IMR-90 (cell line): ENCODE data around the gene CCDC71. TPM values are rescaled to one million over a fixed set of nuclear protein-coding genes. Genes with fewer than 3 reads are reported as not detected.
A peak's percentile ranks its signal among the peaks of the same experiment; 100 is the strongest.

ENCODE experiments used
- ATAC-seq: fragments of 200-7000 bp; cut with Tn5 transposase; 2 replicates; pipeline ENCODE4 v1.9.1; 2020; ENCODE audit warnings: low read depth, mild to moderate bottlenecking, moderate library complexity
- BruUV-seq: library from RNA; stranded (reverse); fragments of 400-500 nt; replicated peaks from 2 replicates; lab custom pipeline; 2021; lab: Mats Ljungman, UMichigan
- CTCF ChIA-PET: fragments of 300-600 bp; formaldehyde crosslinking; extraction: SDS; loops from one replicate; lab custom pipeline; 2021; ENCODE audit warnings: antibody characterized with exemption; lab: Yijun Ruan, JAX
- POLR2A ChIA-PET: fragments of 300-600 bp; sonication (Branson Sonifier 250); formaldehyde crosslinking; loops from one replicate; lab custom pipeline; 2022; ENCODE audit warnings: antibody characterized with exemption; ENCODE audit not compliant: unreplicated experiment; lab: Charles Lee
- DNase-seq: peaks from one replicate; pipeline ENCODE4 v3.0.0; 2013
- H2AFZ ChIP-seq: replicated peaks from 2 replicates; pipeline ENCODE3; 2013; ENCODE audit warnings: low read length, mild to moderate bottlenecking; ENCODE audit not compliant: poor library complexity
- H2AK5ac ChIP-seq: 2 replicates; pipeline ENCODE4 v1.6.1; 2013; ENCODE audit warnings: low read depth, low read length, inconsistent platforms
- H2AK9ac ChIP-seq: replicated peaks from 2 replicates; pipeline ENCODE3; 2013; ENCODE audit warnings: mild to moderate bottlenecking, low read depth, low read length, moderate library complexity; ENCODE audit not compliant: poor library complexity
- H2BK120ac ChIP-seq: 2 replicates; pipeline ENCODE4 v1.6.1; 2013; ENCODE audit warnings: low read depth, low read length, inconsistent platforms
- H2BK15ac ChIP-seq: 3 replicates; pipeline ENCODE4 v1.6.1; 2013; ENCODE audit warnings: low read depth, low read length, inconsistent platforms
- H2BK20ac ChIP-seq: 2 replicates; pipeline ENCODE4 v1.6.1; 2013; ENCODE audit warnings: low read depth, mild to moderate bottlenecking, inconsistent platforms, low read length, moderate library complexity
- H2BK5ac ChIP-seq: 2 replicates; pipeline ENCODE4 v1.6.1; 2013; ENCODE audit warnings: mild to moderate bottlenecking, low read depth, low read length, inconsistent platforms; ENCODE audit not compliant: poor library complexity, severe bottlenecking
- H3K14ac ChIP-seq: replicated peaks from 2 replicates; pipeline ENCODE4 v1.6.1; 2013; ENCODE audit warnings: low read depth, low read length, inconsistent platforms
- H3K18ac ChIP-seq: 2 replicates; pipeline ENCODE4 v1.6.1; 2013; ENCODE audit warnings: low read depth, low read length, control low read depth
- H3K23ac ChIP-seq: 2 replicates; pipeline ENCODE4 v1.6.1; 2013; ENCODE audit warnings: low read depth, low read length, inconsistent platforms
- H3K27ac ChIP-seq: 2 replicates; pipeline ENCODE4 v1.5.1; 2013; ENCODE audit warnings: mild to moderate bottlenecking, control low read depth, low read length; ENCODE audit not compliant: insufficient read depth
- H3K27me3 ChIP-seq: 2 replicates; pipeline ENCODE4 v1.6.1; 2013; ENCODE audit warnings: low read length; ENCODE audit not compliant: control insufficient read depth, insufficient read depth
- H3K36me3 ChIP-seq: 2 replicates; pipeline ENCODE4 v1.6.1; 2013; ENCODE audit warnings: low read length, mixed read lengths; ENCODE audit not compliant: control insufficient read depth, insufficient read depth
- H3K4ac ChIP-seq: 2 replicates; pipeline ENCODE4 v1.6.1; 2013; ENCODE audit warnings: low read depth, low read length, inconsistent platforms
- H3K4me1 ChIP-seq: 2 replicates; pipeline ENCODE4 v1.6.1; 2013; ENCODE audit warnings: low read length, mixed read lengths; ENCODE audit not compliant: control insufficient read depth, insufficient read depth
- H3K4me2 ChIP-seq: 2 replicates; pipeline ENCODE4 v1.6.1; 2013; ENCODE audit warnings: low read depth, mild to moderate bottlenecking, control low read depth, low read length, moderate library complexity
- H3K4me3 ChIP-seq: 2 replicates; pipeline ENCODE4 v1.5.1; 2013; ENCODE audit warnings: low read depth, mild to moderate bottlenecking, control low read depth, low read length, moderate library complexity; ENCODE audit not compliant: insufficient read depth
- H3K56ac ChIP-seq: 2 replicates; pipeline ENCODE4 v1.6.1; 2013; ENCODE audit warnings: low read length, inconsistent platforms; ENCODE audit not compliant: insufficient read depth; ENCODE audit errors: extremely low read depth
- H3K79me1 ChIP-seq, 2 experiments: 2 replicates each; pipeline ENCODE4 v1.6.1; 2013; ENCODE audit warnings: low read length in 2 of 2, inconsistent platforms in 1 of 2, low read depth in 1 of 2
- H3K9ac ChIP-seq: 2 replicates; pipeline ENCODE4 v1.6.1; 2013; ENCODE audit warnings: low read depth, low read length, control low read depth
- H3K9me1 ChIP-seq: 2 replicates; pipeline ENCODE4 v1.6.1; 2013; ENCODE audit warnings: low read length, inconsistent platforms; ENCODE audit not compliant: insufficient read depth
- H3K9me3 ChIP-seq: 2 replicates; pipeline ENCODE4 v1.6.1; 2013; ENCODE audit warnings: low read length; ENCODE audit not compliant: control insufficient read depth, insufficient read depth
- H4K20me1 ChIP-seq: 2 replicates; pipeline ENCODE4 v1.6.1; 2013; ENCODE audit warnings: low read length, inconsistent platforms; ENCODE audit not compliant: insufficient read depth
- H4K5ac ChIP-seq: 2 replicates; pipeline ENCODE4 v1.6.1; 2013; ENCODE audit warnings: mild to moderate bottlenecking, low read depth, low read length, control low read depth
- H4K8ac ChIP-seq, 2 experiments: 2 replicates each; pipeline ENCODE4 v1.6.1; 2013; ENCODE audit warnings: low read depth in 2 of 2, low read length in 2 of 2, control low read depth in 1 of 2, inconsistent platforms in 1 of 2
- H4K91ac ChIP-seq: 2 replicates; pipeline ENCODE4 v1.6.1; 2013; ENCODE audit warnings: low read depth, low read length, inconsistent platforms; ENCODE audit not compliant: insufficient read depth
- BHLHE40 ChIP-seq: fragments of 150-350 bp; IDR thresholded peaks from 2 replicates; pipeline ENCODE4 v1.6.1; 2016; ENCODE audit warnings: mild to moderate bottlenecking, low read depth, low read length
- CEBPB ChIP-seq: IDR thresholded peaks from 2 replicates; pipeline ENCODE4 v1.6.1; 2012; ENCODE audit warnings: low read depth, low read length, improper control_type of control experiment
- CHD1 ChIP-seq: IDR thresholded peaks from 2 replicates; pipeline ENCODE4 v1.6.1; 2012; ENCODE audit warnings: low read depth, low read length, improper control_type of control experiment
- CTCF ChIP-seq: conservative IDR thresholded peaks from 2 replicates; pipeline ENCODE4 v1.5.1; 2012; ENCODE audit warnings: mild to moderate bottlenecking, low read depth, low read length, improper control_type of control experiment
- ELK1 ChIP-seq: fragments of 150-350 bp; IDR thresholded peaks from 2 replicates; pipeline ENCODE4 v1.6.1; 2016; ENCODE audit warnings: low read depth, mild to moderate bottlenecking, low read length, moderate library complexity, borderline replicate concordance
- FOS ChIP-seq: fragments of 150-350 bp; IDR thresholded peaks from 2 replicates; pipeline ENCODE4 v1.6.1; 2016; ENCODE audit warnings: low read depth, low read length
- MAFK ChIP-seq: IDR thresholded peaks from 2 replicates; pipeline ENCODE4 v1.6.1; 2012; ENCODE audit warnings: low read depth, low read length, improper control_type of control experiment
- MAZ ChIP-seq: IDR thresholded peaks from 2 replicates; pipeline ENCODE4 v1.6.1; 2012; ENCODE audit warnings: low read depth, mild to moderate bottlenecking, low read length, improper control_type of control experiment, moderate library complexity, borderline replicate concordance
- MXI1 ChIP-seq: IDR thresholded peaks from 2 replicates; pipeline ENCODE4 v1.6.1; 2012; ENCODE audit warnings: low read depth, mild to moderate bottlenecking, low read length, moderate library complexity, borderline replicate concordance
- NFE2L2 ChIP-seq: fragments of 150-350 bp; IDR thresholded peaks from 2 replicates; pipeline ENCODE4 v1.6.1; 2016; ENCODE audit warnings: low read depth, mild to moderate bottlenecking, low read length
- POLR2A ChIP-seq: IDR thresholded peaks from 2 replicates; pipeline ENCODE4 v1.6.1; 2012; ENCODE audit warnings: mild to moderate bottlenecking, low read depth, low read length
- RAD21 ChIP-seq: IDR thresholded peaks from 2 replicates; pipeline ENCODE4 v1.6.1; 2012; ENCODE audit warnings: low read length, improper control_type of control experiment
- RCOR1 ChIP-seq: IDR thresholded peaks from 2 replicates; pipeline ENCODE4 v1.6.1; 2012; ENCODE audit warnings: mild to moderate bottlenecking, low read length, improper control_type of control experiment; ENCODE audit not compliant: insufficient replicate concordance
- RFX5 ChIP-seq: IDR thresholded peaks from 2 replicates; pipeline ENCODE4 v1.8.0; 2012; ENCODE audit warnings: low read depth, mild to moderate bottlenecking, low read length, moderate library complexity
- SMC3 ChIP-seq: fragments of 150-350 bp; IDR thresholded peaks from 2 replicates; pipeline ENCODE4 v1.6.1; 2016; ENCODE audit warnings: low read depth, mild to moderate bottlenecking, antibody characterized with exemption, low read length, moderate library complexity
- USF2 ChIP-seq: fragments of 150-350 bp; IDR thresholded peaks from 2 replicates; pipeline ENCODE4 v1.6.1; 2017; ENCODE audit warnings: mild to moderate bottlenecking, antibody characterized with exemption, low read length, low read depth
- WGBS, 2 experiments: methylation state at CpG; one replicate each; pipeline versions ENCODE4 v1.1.5 to v1.1.7; 2013; ENCODE audit warnings: missing lambda C conversion rate in 2 of 2; ENCODE audit not compliant: insufficient read length in 1 of 2; ENCODE audit errors: extremely low coverage in 2 of 2; 5-methylcytosine and 5-hydroxymethylcytosine counted together
- dilution Hi-C: fragments of 300-500 bp; cut with HindIII; formaldehyde crosslinking; loops from one replicate; pipeline ENCODE4 v1.14.3; 2018; ENCODE audit warnings: low sequenced_read_pairs; ENCODE audit not compliant: unreplicated experiment
- in situ Hi-C: fragments of 300-500 bp; cut with MboI; formaldehyde crosslinking; loops from 3 replicates; pipeline ENCODE4 v1.14.3; 2019; ENCODE audit warnings: low sequenced_read_pairs, inconsistent platforms, mixed read lengths
- intact Hi-C: fragments of 100-400 bp; cut with micrococcal nuclease; formaldehyde crosslinking; loops from 2 replicates; pipeline ENCODE4 v1.10.0; 2022
- polyA plus RNA-seq, 3 experiments: library from polyadenylated mRNA; depleted of rRNA; stranded (reverse); fragments of >200 nt; gene quantifications; 2 replicates each; pipeline ENCODE4 v1.2.3, GENCODE V29; 2012; ENCODE audit warnings: low replicate concordance in 1 of 3
- total RNA-seq: library from RNA; depleted of rRNA; stranded (reverse); fragments of >200 nt; gene quantifications from 2 replicates; pipeline ENCODE4 v1.2.3, GENCODE V29; 2012

CCDC71 gene
- total and polyA plus RNA-seq, 2 of the 4 experiments (the other 2 are of a cell fraction), result 29.4 to 35.9 TPM

GRCh38 chr3:49173792-49174170, 7.7 kb upstream of the CCDC71 start:
- BruUV-seq, result no TSS peak
- H3K23ac ChIP-seq, result no peak overlapping the region
- H3K4ac ChIP-seq, result no peak overlapping the region
- ChIA-PET POLR2A (no interaction called here), CTCF (interaction anchor here (0.5 kb wide), 1 partner anchor 458 kb away, joined by 8 read pairs; no protein-coding TSS in a partner anchor)
- peak overlapping the region; percentile 13; the same call in 1 of the 2 replicates for H3K9ac ChIP-seq
- H2BK5ac ChIP-seq, result no peak overlapping the region
- no peaks in the 10 kb centered on the region for H4K20me1 ChIP-seq
- H4K5ac ChIP-seq, result no peak overlapping the region
- no peak overlapping the region; the same call in 1 of the 2 replicates for H3K4me2 ChIP-seq
- H3K18ac ChIP-seq, result no peak overlapping the region
- in situ Hi-C loops, result loop anchor here (25.0 kb wide), 1 partner anchor 264 kb away; the partner anchor contains the start of gene NICN1
- H4K91ac ChIP-seq, result no peak overlapping the region
- H3K27ac ChIP-seq, result 0 out of 2 replicates have a peak overlapping the region, but pooled peaks have one; percentile 14
- no peak overlapping the region for H3K56ac ChIP-seq
- peak overlapping the region; percentile 36; the same call in 1 of the 2 replicates for H2AK5ac ChIP-seq
- H2BK15ac ChIP-seq, result no peak overlapping the region
- DNase-seq, result no peak
- H2AK9ac ChIP-seq, result no peak overlapping the region
- H3K9me3 ChIP-seq, result no peaks in the 10 kb centered on the region
- peaks cover 17% of the 10 kb centered on the region; the same call in 1 of the 2 replicates for H3K36me3 ChIP-seq
- H3K27me3 ChIP-seq, result no peaks in the 10 kb centered on the region
- TF ChIP-seq CEBPB (no peak), SMC3 (no peak), MAZ (no peak), NFE2L2 (no peak), MAFK (no peak), CTCF (no peak), ELK1 (no peak), RFX5 (no peak), MXI1 (no peak), BHLHE40 (no peak), FOS (no peak), USF2 (no peak), RAD21 (no peak), POLR2A (no peak), CHD1 (no peak), RCOR1 (no peak)
- H2BK20ac ChIP-seq, result no peak overlapping the region
- H4K8ac ChIP-seq, result peak overlapping the region in 1 of 2 experiments; percentile 48; a peak in 1 of 4 replicates
- dilution Hi-C loops, result no loop called here
- H3K79me1 ChIP-seq, result peaks cover 12 to 41% of the 10 kb centered on the region in 2 experiments; a peak in 3 of 4 replicates
- ATAC-seq, result no peak
- peaks cover 24% of the 10 kb centered on the region for H3K9me1 ChIP-seq
- H3K4me1 ChIP-seq, result peaks cover 23% of the 10 kb centered on the region
- H2BK120ac ChIP-seq, result no peak overlapping the region
- H3K4me3 ChIP-seq, result no peak overlapping the region
- intact Hi-C loops, result loop anchor here (5.0 kb wide), 1 partner anchor 124 kb away; no protein-coding TSS in a partner anchor
- WGBS, 2 experiments, result no CpG with 5 or more reads among the region's 4 CpGs
- H3K14ac ChIP-seq, result no peak overlapping the region
- H2AFZ ChIP-seq, result no peak overlapping the region
